ENCODE data around the gene CEP72.
"Not testable (repeated sequence)": the region's sequence is repeated elsewhere in the genome, so short reads cannot be mapped to it uniquely, and the experiment has no call there.

Gene CEP72

DNA sequence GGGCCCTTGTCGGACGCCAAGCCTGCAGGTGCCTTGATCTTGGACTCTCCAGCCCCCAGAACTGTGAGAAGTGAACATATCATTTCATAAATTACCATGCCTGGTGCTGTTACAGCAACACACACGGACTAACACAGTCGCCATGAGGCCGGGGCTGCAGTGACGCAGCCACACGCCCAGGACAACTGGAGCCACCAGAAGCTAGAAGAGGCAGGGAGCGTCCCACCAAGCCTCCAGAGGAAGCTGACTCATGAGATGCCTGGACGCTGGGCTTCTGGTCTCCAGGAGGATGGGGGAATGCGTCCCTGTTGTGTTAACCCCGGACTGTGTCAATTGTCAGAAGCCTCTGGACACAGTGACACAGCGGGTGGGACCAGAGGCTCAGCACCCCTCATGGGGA is 74.8 kb downstream of the CEP72 start:
- not testable (repeated sequence) for DNase-seq

GRCh38 chr5:688348-689010 is 76.3 kb downstream of the CEP72 start:
- DNase-seq, result not testable (repeated sequence)

DNA sequence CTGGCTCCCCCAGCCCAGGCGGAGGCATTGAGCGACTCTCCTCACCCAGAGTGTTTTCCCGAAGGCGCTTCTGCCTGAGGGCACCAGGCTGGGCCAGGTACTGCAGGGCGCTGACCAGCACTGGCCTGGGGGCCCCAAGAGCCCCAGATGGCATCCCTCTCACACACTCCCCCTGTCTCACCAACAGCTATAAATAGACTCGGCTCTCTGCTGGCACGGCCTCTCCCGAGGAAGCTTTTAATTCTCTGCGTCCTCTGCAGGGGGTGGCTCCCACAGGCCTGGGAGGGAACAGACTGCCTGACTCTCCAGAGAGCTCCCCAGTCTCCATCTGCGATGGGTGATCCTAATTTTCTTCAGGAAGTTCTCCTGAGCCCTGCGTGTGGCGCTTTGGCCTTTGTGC is 78.2 kb downstream of the CEP72 start:
- not testable (repeated sequence) for DNase-seq

DNA sequence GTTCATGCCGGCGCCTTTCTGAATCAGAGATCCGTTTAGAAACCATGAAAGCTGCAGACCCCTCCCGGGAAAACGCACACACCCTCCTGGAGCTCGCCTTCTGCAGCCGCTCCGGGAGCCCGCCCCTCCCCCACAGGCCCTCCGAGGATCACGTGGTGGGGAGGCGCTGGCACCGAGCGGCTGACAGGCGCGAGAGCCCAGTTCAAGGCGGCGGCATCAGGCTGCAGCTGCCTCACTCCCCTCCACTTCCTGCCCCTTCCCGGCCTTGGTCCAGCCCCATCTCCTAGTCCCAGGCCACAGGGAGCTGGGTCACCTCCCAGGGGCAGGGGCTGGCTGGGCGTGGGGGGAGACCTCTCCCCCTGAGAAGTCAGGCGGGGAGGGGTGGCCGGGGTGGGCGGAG is 78.9 kb downstream of the CEP72 start:
- DNase-seq, result not testable (repeated sequence)

DNA sequence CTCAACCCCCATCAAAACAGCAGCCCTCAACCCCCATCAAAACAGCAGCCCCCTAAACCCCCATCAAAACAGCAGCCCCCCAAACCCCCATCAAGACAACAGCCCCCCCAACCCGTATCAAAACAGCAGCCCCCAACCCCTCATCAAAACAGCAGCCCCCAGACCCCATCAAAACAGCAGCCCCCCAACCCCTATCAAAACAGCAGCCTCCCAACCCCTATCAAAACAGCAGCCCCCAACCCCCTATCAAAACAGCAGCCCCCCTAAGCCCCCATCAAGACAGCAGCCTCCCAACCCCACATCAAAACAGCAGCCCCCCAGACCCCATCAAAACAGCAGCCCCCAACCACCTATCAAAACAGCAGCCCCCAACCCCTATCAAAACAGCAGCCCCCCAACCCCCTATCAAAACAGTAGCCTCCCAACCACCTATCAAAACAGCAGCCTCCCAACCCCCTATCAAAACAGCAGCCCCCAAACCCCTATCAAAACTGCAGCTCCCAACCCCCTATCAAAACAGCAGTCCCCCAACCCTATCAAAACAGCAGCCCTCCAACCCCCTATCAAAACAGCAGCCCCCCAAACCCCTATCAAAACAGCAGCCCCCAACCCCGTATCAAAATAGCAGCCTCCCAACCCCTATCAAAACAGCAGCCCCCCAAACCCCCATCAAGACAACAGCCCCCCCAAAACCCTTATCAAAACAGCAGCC is 79.8 kb downstream of the CEP72 start:
- no peak for DNase-seq

- not testable (repeated sequence) for DNase-seq
Observed at GRCh38 chr5:692529-693041, 80.4 kb downstream of the CEP72 start.

- DNase-seq, result peak; percentile 76
Observed at GRCh38 chr5:693271-694041, 81.3 kb downstream of the CEP72 start, which contains the start of gene TPPP. Gene TPPP, minus strand, starts transcription at chr5:693352. Its CDS starts 15,292 bp downstream, at chr5:678060.

DNA sequence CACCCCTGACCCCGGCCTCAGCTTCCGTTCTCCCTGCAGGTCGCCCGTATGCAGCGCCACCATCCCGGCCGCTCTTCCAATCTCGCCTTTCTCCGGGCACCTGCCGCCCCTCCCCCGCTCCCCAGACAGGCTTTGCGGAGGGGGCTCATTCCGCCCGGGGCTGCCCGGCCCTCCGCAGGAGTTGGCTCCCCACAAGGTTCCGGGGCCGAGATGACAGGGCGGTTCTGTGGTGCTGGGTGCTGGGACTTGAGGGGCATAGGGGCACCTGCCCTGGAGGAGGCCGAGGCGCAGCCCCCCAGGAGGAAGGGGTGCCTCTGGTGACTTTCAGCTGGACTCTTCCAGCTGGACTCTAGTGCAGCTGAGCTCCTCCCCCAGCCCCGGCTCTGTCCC is 81.9 kb downstream of the CEP72 start:
- not testable (repeated sequence) for DNase-seq

GRCh38 chr5:695475-695874 is 83.3 kb downstream of the CEP72 start:
- DNase-seq, result not testable (repeated sequence)

- DNase-seq, result not testable (repeated sequence)
Observed at GRCh38 chr5:696191-696590, 84.1 kb downstream of the CEP72 start.

GRCh38 chr5:696753-697702 is 84.9 kb downstream of the CEP72 start:
- DNase-seq, result not testable (repeated sequence)

Measured in hematopoietic multipotent progenitor cell treated with erythropoietin and hydrocortisone succinate and interleukin-3 and kit ligand, for 4 days (in vitro differentiated cells).